Nephron (organoid): Measurements from ENCODE around the gene RALGPS1.
A peak's percentile ranks its signal among the peaks of the same experiment; 100 is the strongest.

Experiments used
- H3K27ac Mint-ChIP-seq, 3 experiments: 2 replicates each; pipeline ENCODE4 v1.8.0; 2020; ENCODE audit warnings: mixed read lengths in 3 of 3, mild to moderate bottlenecking in 2 of 3, moderate library complexity in 1 of 3
- H3K27me3 Mint-ChIP-seq: 2 replicates; pipeline ENCODE4 v1.8.0; 2021; ENCODE audit warnings: low read depth, mild to moderate bottlenecking, moderate library complexity, mixed read lengths
- H3K36me3 Mint-ChIP-seq: 2 replicates; pipeline ENCODE4 v1.8.0; 2020; ENCODE audit warnings: low read depth, mixed read lengths
- H3K4me1 Mint-ChIP-seq: 2 replicates; pipeline ENCODE4 v1.8.0; 2020; ENCODE audit warnings: mixed read lengths
- H3K4me3 Mint-ChIP-seq, 3 experiments: 2 replicates each; pipeline ENCODE4 v1.8.0; 2020; ENCODE audit warnings: mild to moderate bottlenecking in 3 of 3, mixed read lengths in 3 of 3, moderate library complexity in 2 of 3
- H3K9me3 Mint-ChIP-seq: 2 replicates; pipeline ENCODE4 v1.8.0; 2020; ENCODE audit warnings: mixed read lengths
- CTCF ChIP-seq, 3 experiments: fragments of 200-600 bp; sonication (generic); IDR thresholded peaks; one replicate each; pipeline ENCODE4 v1.5.0; 2021; ENCODE audit warnings: antibody characterized with exemption in 3 of 3; ENCODE audit not compliant: unreplicated experiment in 3 of 3

Gene RALGPS1

GRCh38 chr9:127140181-127140580, 225.6 kb downstream of the RALGPS1 start:
- H3K9me3 Mint-ChIP-seq = no peaks in the 10 kb centered on the region
- no peak overlapping the region for H3K4me3 Mint-ChIP-seq

GRCh38 chr9:127140842-127141675, 226.5 kb downstream of the RALGPS1 start:
- Mint-ChIP-seq H3K4me1 (peaks cover 35% of the 10 kb centered on the region), H3K27ac (no peak overlapping the region), H3K4me3 (no peak overlapping the region), H3K36me3 (no peaks in the 10 kb centered on the region), H3K9me3 (no peaks in the 10 kb centered on the region), H3K27me3 (peaks cover 4% of the 10 kb centered on the region)
- TF ChIP-seq CTCF (IDR thresholded peaks at IDR 0.05; ENCODE audit: unreplicated experiment in 3 of 3) = no peak

More at GRCh38 chr9:127140181-127140580, 225.6 kb downstream of the RALGPS1 start:
- Mint-ChIP-seq H3K27ac (no peak overlapping the region), H3K27me3 (peaks cover 4% of the 10 kb centered on the region), H3K36me3 (no peaks in the 10 kb centered on the region), H3K4me1 (peaks cover 44% of the 10 kb centered on the region)
- TF ChIP-seq CTCF (IDR thresholded peaks at IDR 0.05; ENCODE audit: unreplicated experiment in 3 of 3) = no peak

- Mint-ChIP-seq H3K4me3 (no peak overlapping the region), H3K27me3 (no peaks in the 10 kb centered on the region)
- no peak for TF ChIP-seq CTCF (IDR thresholded peaks at IDR 0.05; ENCODE audit: unreplicated experiment in 3 of 3)
Observed at GRCh38 chr9:127142291-127142690, 227.7 kb downstream of the RALGPS1 start.

GRCh38 chr9:127142931-127143464, 228.4 kb downstream of the RALGPS1 start:
- Mint-ChIP-seq H3K4me3 (no peak overlapping the region), H3K27ac (peak overlapping the region in 1 of 3 experiments; percentile 15), H3K9me3 (peaks cover 4% of the 10 kb centered on the region), H3K4me1 (peaks cover 29% of the 10 kb centered on the region), H3K36me3 (no peaks in the 10 kb centered on the region), H3K27me3 (no peaks in the 10 kb centered on the region)
- TF ChIP-seq CTCF (IDR thresholded peaks at IDR 0.05; ENCODE audit: unreplicated experiment in 3 of 3) = no peak

More at GRCh38 chr9:127142291-127142690, 227.7 kb downstream of the RALGPS1 start:
- peaks cover 4% of the 10 kb centered on the region for H3K9me3 Mint-ChIP-seq
- no peak overlapping the region for H3K27ac Mint-ChIP-seq
- H3K4me1 Mint-ChIP-seq = peaks cover 32% of the 10 kb centered on the region
- H3K36me3 Mint-ChIP-seq = no peaks in the 10 kb centered on the region

DNA sequence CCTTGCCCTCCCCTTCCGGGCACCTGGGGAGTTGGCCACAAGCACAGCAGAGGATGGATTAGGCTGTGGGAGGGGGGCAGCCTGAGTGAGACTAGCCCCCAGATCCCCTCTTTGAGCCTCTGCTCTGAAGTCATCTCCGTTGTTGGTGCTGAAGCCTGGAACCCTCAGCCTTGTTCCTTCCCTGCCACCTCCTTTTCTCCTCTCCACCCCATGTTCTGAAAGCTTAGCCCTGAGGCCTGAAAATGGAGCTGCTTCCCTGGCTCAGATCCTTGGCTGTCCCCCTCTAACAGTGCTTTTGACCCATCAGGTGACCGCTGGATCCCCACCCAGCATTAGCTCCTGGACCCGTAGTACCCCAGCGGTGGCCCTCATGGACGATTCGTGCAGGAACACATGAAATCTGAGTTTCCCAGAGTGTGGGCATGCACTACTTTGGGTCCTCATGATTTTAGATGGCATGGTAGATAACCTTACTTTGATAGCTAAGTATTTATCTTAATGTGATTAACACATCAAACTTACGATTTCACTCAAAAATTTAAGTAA, 229.4 kb downstream of the RALGPS1 start:
- H3K27ac Mint-ChIP-seq = no peak overlapping the region
- no peak for TF ChIP-seq CTCF (IDR thresholded peaks at IDR 0.05; ENCODE audit: unreplicated experiment in 3 of 3)
- no peaks in the 10 kb centered on the region for H3K36me3 Mint-ChIP-seq

More for the DNA sequence above, 229.4 kb downstream of the RALGPS1 start:
- Mint-ChIP-seq H3K27me3 (no peaks in the 10 kb centered on the region), H3K4me1 (peaks cover 26% of the 10 kb centered on the region), H3K4me3 (no peak overlapping the region), H3K9me3 (peaks cover 4% of the 10 kb centered on the region)
